HuH-7.5 (cell line): ENCODE data around the gene NPTX1.
A peak's percentile ranks its signal among the peaks of the same experiment; 100 is the strongest.

ENCODE experiments used
- DNase-seq: peaks from one replicate; pipeline ENCODE4 v3.0.0; 2011; ENCODE audit warnings: low spot score

Gene NPTX1

DNA sequence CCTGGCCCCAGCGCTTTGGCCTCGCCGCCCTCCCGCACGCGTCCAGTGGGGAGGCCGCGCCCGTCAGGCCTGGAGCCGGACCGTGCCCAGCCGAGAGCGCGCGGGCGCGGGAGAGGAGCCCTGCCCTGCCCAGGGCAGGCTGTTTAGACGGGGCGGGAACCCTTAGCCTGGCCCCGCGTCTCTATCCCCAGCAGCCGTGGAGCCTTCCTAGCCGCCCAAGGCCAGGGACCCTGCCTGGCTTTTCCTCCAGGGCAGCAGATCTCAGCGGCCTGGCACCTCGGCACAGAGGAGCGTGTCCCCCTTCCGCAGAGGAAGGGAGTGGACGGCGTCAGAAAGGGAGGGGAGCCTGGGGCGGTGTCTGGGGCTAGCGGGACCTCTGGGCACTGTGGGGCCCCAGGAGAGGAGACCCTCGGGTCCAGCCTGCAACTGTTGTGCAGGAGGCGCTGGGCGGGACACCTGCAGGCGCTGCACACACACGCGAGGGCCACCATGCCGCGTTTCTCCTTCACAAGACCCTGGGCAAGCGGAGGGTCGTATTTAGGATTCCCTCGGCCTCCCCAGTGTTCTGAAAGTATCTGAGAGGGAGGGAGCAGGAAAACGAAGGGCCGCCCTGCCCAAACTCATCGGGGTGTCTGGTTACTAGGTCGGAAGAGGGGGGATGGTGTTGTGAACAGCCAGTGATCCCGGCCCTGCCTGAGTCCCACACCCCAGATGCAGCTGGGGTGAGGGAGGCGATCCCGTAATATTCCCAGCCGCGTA is 2.3 kb upstream of the NPTX1 start:
- no peak for DNase-seq

DNA sequence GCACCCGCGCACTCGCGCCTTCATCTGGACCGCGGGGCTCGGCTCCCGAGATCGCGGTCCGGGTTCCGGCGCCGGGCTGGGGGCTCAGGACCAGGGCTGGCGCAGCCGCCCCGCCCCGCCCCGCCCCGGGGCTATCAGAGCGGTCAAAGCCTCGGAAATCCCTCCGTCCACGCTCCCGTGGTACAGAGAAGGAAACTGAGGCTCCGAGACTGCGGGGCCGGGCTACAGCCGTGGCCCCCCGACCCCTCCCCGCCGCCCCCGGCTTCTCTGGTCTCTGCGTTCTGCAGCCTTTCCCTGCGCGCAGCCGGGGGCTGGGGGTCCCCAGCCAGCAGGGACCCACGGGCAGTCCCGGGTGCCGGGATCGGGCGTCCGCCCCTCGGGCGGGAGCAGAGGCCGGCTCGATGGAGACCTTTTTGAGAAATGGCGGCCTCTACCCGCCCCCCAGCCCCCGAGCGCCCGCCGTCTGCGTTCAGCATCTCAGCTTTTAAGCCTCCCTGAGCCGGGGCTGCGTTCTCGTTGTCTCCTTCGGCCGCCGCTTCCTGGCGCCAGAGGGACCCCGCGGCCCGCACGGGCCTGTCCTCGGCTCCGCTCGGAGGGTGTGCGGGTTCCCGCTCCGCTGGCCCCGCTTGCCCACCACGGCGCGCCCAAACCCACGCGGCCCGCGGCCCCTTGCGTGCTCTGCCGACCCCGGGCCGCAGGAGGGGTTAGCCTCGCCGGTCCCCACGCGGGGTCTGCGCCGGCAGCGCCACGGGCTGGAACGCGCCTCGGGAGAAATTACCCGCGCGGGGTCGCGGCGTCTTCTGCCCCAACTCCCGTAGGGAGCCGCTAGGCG is 1.5 kb upstream of the NPTX1 start:
- DNase-seq, result peak; percentile 81

DNA sequence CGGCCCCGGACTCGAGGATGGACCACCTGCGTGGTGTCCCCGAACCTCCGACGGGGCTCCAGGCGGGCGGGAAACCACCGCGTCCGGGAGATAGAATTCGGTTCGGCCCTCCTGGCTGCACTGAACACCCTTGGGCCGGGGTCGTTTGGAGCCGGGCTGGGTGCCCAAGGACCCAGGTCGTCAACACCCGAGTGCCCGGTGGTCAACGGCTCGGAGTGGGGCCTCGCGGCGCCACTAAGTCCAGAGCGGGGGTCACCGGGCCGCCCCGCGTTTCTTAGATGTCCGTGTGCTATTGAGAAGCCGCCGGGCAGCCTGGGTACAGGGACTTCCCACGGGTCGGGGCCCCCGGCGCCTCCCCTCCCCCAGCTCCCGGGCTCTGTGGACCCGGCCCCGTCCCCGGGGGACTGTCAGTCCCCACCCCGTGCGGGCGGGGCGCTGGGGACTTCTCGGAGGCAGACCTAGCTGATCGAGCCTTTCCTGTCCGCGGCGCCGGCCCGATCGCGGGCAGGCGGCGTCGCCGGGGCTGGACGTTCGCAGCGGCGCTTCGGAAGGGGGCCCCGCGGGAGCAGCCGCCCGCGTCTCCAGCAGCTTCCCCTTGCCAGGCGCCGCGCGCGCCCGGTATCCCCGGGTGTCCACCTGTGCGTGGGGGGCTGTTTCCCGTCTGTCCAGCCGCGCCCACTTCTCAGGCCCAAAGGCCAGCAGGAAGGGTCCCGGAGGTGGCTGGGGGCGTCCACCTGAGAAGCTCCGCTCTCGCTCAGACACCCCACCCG is 655 bp upstream of the NPTX1 start:
- DNase-seq, result no peak

DNA sequence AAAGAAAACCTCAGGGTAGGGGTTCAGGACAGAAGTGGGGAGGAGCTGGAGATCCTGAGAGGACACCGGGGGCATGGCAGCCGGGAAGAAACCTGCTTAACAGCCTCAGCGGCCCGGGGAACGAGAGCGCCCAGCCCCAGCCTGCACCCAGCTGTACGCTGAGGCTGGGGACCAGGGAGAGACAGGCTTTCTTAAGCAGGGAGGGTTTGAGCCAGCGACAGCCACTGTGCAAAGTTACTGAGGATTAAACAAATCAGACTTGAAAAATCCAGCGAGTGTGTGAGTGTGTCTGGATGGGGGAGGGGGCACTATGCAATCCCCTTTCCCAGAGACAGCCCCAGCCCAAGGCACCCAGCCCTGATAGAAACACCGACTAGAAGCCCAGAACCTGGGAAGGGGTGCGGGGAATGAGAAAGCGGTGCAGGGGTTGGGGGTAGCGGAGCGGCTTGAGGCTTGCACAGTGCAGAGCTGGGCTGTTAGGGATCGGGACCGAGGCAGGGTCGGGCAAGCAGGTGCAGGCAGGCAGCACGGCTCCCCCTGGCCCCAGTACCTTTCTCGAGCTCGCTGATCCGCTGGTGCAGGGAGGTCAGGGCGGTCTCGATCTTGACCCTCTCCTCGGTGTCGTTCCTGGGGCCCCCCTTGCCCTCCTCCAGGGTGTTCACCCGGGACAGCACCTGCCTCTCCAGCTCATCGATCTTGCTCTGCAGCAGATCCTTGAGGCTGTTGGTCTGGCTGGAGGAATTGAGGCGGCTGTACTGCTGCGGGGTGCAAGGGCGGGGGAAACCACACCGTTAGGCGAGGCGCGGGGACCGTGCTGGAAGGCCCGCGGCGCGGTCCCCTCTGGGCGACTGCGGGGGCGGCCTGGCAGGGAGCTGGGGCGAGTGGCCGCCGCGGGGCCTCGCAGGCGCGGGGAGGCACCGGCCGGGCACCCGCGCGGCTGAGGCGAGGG is 1.2 kb downstream of the NPTX1 start:
- no peak for DNase-seq

DNA sequence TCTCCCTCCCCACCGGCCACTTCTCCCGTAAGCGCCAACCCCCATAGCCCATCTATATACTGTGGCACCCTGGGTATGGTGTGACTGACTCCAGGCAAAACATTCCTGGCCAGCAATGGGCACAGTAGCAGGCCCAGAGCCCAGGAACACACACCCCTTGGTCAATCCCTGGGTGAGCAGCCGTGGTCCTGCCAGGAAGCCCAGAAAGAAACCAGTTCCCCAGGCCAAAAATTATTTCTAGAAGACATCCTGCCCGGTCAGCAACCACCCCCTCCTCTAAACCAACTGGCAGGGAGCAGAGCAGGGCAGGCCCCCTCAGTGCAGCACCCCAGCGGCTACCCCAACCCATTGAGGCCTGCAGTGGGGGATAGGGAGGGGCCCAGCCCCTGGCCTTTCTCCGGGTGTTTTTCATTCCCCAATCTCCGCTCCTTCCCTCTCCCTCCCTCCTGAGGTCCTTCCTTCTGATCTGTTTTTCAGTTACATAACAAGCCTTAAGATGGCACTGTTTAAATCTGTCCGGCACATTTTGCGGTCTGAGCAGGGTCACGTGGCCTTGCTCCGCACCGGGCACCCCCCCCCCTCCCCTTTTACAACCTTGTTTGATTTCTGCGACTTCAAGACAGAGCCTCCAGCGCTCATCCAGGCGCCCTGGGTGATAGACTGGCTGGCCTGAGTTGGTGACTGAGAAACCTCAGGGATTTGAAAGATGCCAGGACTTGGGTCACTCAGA is 2.0 kb downstream of the NPTX1 start:
- DNase-seq, result no peak

DNA sequence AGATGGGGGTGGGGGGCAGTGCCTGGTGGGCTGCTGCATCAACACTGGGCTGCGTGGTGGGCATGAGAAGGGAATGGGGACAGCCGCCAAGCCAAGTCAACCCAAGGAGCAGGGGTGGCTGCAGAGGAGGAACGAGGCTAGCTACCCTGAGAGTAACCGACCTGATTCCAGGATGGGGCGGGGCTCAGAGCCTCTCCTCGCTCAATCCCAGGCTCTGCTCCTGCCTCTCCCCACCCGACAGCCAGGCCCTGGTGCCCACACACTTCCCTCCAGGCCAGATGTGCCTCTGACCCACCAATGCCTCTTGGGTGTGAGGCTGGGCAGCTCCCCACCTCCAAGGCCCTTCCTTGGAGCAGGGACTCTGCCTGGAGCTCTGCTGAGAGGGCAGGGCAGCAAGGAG is 2.7 kb downstream of the NPTX1 start:
- DNase-seq, result no peak

DNA sequence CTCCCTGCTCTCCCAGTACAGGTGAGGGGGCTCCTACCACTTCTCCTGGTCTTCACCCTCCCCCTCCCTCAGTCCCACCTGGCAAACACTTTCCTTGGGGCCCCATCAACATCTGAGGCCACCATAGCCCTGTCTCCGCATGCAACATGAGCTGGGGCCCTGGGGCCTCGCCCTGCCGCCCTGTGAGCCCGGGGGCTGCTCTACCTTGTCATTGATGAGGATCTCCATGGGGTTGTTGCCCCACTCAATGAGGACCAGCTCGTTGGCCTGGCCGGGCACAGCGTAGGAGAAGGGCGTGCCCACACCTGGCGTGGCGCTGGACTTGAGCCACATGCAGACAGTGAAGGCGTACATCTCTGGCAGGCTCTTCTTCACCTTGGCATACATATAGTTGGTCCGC is 3.4 kb downstream of the NPTX1 start:
- no peak for DNase-seq

DNA sequence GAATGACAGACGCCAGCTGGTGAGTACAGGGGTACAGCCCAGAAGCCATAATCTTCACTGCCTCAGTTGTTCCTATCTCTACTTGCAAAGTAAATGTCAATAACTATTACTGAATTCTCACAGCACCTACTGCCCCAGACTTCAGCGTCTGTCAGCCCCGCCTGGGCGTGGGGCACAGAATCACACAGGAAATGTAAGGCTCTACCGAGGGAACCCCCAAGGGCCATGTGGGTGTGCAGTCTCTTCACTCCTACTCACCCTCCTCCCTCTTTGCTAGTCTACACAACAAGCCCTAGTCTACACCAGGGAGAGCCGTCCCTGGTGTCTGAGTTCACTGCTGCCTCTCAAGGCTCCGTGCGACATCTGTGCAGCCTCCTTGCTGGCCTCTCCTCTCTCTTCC is 4.5 kb downstream of the NPTX1 start:
- no peak for DNase-seq

DNA sequence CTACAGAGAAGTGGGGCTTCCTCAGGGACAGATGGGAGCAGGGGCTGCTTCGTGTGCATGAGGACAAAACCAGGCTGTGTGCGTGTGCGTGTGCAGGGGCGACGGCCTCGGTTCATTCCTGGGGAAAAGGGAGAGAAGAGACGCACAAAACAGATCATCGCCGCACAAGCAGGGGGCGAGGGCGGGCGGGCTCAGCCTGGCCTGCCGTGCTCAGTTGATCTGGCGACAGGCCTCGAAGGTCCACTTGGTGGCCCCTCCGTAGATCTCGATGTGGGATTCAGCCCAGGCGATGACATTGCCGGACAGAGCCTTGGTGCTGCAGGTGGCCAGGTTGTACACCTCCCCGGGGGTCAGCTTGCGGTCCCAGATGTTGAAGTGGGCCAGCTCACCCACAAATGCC is 5.8 kb downstream of the NPTX1 start:
- DNase-seq, result no peak

DNA sequence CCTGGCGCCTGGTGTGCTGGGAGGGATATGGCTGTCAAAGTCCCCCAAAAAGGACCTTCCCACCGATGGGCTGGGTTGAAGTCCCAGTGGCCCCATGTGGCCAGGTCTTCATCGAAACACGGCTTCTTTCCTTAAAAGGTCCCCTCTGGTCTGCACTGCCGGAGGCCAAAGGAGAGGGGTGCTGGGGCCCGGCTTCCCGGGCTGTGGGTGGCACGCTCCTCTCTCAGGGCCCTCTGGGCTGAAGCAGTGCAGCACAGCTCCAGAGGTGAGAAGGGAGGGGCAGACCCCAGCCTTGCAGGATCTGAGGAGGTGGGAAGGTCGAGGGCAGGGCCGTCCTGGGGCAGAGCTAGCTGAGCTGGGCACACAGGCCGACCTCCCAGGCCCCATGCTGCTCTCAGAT is 6.7 kb downstream of the NPTX1 start:
- DNase-seq, result no peak

DNA sequence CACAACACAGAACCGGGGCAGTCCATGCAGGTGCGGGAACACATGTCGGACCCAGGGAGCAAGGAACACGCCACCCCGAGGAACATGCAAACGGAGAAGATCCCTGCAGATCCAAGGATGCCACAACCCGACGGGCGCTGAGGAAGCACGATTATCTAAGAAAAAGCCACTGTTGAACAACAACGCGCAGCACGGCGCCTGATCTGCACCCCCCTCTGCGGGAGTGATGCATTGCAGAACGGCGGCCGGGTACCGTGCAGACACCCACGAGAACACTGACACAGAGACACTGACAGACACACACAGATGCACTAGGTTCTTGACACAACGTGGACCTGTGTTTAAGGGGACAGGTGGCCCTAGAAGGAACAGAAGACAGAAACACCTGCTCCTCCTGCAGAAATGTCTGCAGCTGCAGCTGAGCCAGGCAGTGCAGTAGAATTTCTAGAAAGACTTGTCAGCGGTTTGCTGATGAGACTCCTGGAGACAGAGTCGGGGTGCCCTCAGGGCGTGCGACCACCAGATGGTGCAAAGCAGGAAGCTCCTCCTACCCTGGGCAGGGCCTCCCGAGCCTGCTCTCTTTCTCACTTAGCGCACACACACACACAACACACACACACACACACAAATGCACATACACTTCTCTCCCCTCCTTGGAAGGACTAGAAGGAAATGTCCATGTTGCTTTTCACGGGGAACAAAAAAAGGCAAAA is 7.5 kb downstream of the NPTX1 start:
- no peak for DNase-seq

DNA sequence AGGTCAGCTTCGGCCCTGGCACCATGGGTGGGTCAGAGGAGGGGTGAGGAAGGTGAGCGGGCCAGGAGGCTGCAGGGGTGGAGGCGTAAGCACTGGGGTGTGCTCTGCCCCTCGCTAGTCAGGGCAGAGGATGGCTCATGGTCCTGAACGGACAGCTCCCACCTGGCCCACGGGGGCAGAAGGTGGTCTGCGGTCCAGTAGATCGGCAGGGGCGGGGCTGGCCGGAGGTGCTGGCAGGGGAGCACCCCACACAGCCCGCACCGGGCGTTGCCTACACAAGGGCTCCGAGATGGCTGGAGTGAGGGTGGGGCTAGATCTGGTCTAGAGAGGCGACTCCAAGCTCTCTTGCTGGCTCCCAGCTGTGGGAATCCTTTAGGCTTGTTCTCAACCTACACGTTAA is 8.2 kb downstream of the NPTX1 start:
- DNase-seq, result no peak

DNA sequence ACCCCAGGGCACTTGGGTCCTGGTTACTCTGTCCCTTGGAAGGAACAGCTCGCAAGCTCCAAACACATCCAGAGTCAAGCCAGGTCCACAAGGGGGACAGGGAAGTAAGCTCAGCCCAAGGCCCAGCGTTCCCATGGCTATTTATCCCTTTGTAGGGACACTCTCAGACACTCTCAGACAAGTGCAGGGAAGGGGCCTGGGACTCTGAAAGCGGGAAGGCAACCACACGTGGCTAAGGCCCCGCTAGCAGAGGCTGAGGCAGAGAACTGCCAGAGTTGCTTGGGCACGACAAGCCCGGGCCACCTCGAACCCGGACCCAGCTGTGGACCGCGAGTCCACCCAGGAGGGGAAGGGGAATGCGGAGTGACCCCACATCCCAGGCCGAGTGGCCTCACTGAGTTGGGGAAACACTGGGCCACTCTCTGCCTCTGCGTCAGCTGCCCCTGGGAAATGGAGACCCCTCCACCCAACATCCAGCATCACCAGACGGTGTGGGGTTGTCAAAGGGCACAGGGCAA is 10.2 kb downstream of the NPTX1 start:
- DNase-seq, result no peak

DNA sequence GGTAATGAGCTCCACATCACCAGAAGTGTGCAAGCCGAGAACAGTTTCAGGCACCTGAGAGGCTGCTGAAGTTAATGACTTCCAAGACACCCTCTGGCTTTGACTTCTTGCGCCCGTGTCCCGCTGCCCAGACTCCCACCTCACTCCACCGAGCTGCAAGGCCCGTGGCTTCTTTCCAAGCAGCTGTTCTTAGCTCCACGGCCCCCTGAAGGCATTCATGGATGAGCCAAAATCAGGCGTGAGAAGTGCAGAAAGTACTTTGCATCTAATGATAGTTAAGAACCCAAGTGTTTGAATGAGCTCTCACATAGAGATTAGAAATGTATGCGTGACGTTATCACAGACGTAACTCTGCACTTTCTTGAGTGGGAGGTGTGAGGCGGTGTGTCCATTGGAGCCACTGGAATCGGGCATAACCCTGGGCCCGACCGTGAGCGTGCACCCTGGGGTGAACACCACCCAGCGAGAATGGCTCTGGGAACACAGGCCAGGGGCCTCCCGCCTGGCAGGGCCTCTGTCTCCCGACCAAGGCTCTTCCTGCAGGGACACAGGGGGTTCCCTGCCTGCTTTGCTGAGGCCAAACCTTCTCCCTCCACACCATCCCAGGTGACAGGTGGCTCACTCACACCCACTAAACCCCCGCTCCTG is 11.0 kb downstream of the NPTX1 start:
- DNase-seq, result no peak

DNA sequence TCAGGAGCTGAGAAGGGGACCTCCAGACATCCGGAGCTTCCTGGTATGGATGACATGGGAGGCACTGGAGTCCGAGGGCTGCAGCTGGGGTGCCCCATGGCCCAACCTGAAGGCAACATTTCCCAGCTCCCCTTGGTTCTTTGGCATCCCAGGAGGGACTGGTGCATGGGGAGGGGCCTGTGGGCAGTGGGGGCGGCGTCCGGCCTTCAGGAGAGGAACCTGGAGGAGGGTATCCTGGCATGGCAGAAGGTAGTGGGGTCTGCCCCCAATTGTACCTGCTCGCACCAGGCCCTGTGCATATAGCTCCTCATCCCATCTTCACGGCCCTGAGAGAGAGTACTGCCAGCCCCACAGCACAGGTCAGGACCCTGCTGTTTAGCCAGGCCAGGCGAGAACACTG is 11.9 kb downstream of the NPTX1 start:
- DNase-seq, result no peak

DNA sequence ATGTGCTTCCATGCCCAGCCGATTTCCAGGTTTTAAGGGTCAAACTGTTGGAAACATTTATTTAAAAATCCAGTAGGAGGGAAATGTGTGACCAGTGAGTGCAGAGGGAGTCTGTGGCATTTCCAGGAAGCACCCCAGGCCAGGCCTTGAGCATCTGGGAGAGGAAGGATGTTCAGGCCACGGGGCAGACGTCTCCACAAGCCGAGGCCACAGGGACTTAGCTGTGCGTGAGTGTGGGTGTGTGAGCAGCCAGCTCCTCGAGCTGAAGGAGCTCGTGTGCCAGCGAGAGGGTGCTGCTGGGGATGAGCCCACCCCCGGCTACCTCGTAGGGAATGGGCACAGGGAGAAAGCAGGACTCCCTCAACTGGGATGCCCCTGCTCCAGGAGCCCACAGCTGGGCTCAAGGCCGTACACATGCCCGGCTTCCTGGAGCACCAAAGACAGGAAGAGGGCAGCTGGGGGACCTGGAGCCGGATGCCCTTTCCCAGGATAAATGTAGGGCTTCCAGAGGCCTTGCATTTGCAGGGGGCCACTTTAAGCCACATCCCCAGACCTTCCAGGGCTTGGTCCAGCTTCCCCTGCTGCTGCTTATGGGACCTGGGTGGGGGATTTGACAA is 12.5 kb downstream of the NPTX1 start:
- DNase-seq, result no peak

DNA sequence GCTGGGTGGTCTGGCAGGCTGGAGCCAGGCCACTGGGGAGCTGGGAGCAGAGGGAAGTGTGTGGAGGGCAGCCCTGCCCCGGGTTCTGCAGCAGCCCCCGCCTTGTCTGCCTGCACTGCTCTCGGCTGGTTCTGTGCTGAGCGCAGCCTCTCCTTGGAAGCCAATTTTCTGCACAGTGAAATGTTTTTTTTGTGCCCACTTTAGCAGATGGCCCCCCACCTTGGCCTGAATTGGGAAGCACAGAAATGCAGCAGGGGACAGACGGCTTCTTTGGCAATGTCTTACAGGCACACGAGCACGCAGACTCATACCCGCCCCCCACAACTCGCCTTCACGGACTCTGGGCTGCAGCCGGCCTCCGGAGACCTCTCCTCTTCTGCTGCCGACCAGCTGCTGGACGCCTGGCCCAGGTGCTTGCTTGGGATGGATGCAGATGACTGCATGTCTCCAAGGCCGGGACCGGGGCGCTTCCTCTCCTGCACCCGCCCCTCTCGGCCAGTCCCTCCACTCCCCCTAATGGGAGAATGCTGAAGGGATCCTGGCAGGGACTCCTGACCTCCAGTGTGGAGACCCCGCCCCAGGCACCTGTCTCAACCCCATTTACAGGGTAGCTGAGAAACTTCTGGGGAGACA is 14.8 kb downstream of the NPTX1 start:
- no peak for DNase-seq

DNA sequence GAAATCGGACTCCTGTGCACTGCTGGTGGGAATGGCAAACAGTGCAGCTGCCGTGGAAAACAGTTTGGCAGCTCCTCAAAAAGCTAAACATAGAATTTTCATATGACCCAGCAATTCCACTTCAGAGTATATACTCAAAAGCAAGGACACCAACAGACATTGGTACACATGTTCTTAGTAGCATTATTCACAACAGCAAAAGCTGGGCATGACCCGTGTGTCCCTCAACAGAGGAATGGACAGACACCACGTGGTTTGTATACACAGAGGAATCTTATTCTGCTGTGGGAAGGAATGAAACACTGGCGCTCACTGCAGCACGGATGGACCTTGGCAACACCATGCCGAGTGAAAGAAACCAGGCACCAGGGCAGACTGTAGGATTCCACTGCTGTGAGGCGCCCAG is 16.0 kb downstream of the NPTX1 start:
- DNase-seq, result no peak

DNA sequence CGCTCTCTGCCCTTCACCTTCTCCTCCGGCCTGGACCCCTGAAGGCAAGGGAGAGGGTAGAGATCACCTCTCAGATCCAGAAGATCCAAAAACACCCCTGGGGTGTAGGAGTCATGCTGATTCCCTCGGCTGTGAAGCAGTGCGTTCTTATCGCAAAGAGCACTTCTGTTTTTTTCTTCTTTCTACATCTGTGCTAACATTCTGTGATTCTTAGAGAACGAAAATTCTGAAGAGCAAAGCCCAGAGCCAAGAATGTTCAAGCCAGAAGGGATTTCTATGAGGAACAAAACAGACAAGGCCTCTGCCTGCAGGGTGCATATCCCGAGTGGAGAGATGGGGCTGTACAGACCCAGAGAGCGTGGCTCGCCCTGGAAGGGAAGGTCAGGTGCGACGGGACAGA is 17.2 kb downstream of the NPTX1 start:
- DNase-seq, result no peak
